Measurements from ENCODE around the gene ATAD5.
"Not testable (repeated sequence)": the region's sequence is repeated elsewhere in the genome, so short reads cannot be mapped to it uniquely, and the experiment has no call there.

- TF ChIP-seq, protein P1, sequence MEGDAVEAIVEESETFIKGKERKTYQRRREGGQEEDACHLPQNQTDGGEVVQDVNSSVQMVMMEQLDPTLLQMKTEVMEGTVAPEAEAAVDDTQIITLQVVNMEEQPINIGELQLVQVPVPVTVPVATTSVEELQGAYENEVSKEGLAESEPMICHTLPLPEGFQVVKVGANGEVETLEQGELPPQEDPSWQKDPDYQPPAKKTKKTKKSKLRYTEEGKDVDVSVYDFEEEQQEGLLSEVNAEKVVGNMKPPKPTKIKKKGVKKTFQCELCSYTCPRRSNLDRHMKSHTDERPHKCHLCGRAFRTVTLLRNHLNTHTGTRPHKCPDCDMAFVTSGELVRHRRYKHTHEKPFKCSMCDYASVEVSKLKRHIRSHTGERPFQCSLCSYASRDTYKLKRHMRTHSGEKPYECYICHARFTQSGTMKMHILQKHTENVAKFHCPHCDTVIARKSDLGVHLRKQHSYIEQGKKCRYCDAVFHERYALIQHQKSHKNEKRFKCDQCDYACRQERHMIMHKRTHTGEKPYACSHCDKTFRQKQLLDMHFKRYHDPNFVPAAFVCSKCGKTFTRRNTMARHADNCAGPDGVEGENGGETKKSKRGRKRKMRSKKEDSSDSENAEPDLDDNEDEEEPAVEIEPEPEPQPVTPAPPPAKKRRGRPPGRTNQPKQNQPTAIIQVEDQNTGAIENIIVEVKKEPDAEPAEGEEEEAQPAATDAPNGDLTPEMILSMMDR (IDR thresholded peaks at IDR 0.05) = not testable (repeated sequence)
- not testable (repeated sequence) for TF ChIP-seq POLR2A (IDR thresholded peaks at IDR 0.05)
Measured at GRCh38 chr17:30814236-30814635, 17.5 kb upstream of the ATAD5 start.
